HG03060 (cell line): ENCODE data around the gene GNAO1.

Experiments used
- ATAC-seq: cut with Tn5 transposase; IDR thresholded peaks from one replicate; pipeline ENCODE4 v1.9.1; 2021; ENCODE audit warnings: low read depth, moderate number of reproducible peaks; ENCODE audit not compliant: unreplicated experiment

GNAO1 gene

DNA sequence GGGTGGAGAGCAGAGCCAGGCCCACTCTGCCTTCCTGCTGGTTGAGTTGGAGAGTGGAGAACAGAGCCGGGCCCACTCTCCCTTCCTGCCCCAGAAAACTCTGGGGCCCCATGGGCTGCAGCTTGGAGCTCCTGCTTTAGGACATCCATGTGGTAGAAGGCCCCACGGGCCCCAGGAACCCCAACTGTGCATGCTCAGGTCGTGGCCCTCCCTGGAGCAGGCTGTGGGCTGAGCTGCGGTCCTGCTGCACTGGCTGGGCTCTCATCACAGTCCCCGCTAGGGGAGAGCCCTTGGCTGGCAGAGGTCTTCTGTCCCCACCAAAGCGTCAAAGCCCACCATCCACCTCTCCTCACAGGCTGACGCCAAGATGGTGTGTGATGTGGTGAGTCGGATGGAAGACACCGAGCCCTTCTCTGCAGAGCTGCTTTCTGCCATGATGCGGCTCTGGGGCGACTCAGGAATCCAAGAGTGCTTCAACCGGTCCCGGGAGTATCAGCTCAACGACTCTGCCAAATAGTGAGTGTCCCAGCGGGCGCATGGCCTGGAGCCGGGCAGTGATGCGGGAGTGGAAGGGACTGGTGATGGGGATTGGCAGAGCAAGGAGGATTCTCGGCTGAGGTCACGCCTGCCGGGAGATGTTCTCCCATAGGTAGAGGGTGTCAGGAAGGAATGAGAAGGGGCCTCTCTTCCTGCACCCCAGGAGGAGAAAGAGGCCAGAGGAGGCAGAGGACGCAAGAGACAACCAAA, 137.2 kb downstream of the GNAO1 start:
- no peak for ATAC-seq

DNA sequence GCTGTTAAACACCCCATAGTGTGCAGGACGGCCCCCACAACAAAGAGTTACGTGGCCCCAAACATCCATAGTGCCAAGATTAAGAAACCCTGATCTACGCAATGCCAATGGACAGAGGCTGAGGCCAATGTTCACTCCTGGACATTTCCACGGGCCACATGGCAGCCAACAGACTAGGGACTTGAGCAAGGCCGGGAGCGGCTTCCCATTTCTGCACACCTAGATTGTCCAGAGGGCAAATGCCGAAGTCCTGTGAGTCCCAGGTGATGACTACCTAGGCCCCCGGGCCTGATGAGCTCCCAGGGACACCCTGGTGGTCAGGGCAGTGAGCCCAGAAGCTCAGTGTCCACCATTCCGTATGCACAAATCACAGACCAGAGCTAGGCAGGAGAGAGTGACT, 138.6 kb downstream of the GNAO1 start:
- ATAC-seq = no peak

DNA sequence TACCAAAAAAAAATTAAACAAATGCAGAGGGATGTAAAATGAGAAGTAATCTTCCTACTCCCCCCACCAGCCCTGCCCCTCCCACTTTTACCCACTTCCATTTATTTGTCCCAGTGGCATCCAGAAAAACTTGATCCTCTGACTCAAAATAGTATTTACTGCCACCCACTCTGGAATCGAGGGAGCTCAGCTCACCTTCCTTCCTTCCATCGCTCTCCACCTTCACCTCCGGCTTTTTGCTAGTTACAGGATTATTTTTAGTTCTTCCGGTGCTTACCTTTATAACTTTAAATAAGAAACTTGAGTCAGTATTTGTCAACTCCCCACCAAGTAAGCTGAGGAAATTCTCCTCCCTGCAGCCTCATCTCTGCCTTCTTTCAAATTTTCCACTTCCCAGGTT, 139.2 kb downstream of the GNAO1 start:
- no peak for ATAC-seq

DNA sequence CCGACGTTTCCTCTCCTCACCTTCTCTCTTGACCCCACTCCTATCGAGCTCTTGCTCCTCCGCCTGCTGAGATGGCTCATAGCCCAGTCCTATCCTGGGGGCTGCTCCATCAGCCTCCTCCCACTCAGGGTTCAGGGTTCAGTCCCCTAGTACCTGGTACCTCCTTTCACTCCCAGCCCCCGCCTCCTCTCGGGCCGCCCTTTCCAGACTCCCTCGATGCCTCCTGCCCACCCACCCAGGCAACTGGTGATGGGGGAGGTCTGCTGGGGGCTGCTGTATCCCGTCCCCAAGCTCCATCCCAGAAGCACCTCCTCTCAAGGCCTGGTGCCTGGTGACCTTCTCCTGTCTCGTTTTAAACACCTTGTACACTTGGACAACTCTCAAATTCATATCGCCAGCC, 140.1 kb downstream of the GNAO1 start:
- ATAC-seq = no peak

DNA sequence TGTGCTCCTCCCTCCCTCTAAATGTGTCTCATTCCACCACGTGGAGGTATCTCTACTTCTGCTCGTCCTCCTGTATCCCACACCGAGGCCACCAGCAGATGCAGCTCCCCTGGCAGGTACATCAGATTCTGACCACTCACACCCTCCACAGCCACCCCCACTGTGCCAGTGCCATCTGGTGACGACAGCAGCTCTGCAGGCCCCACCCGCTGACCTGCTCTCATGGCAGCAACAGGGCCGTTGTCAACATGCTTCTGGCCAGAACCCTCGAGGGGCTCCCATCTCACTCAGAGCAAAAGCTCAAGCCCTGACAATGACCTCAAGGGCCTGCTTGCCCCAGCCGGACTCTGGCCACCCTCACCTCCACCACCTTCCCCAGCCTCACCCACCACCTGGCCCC, 140.6 kb downstream of the GNAO1 start:
- ATAC-seq = no peak

DNA sequence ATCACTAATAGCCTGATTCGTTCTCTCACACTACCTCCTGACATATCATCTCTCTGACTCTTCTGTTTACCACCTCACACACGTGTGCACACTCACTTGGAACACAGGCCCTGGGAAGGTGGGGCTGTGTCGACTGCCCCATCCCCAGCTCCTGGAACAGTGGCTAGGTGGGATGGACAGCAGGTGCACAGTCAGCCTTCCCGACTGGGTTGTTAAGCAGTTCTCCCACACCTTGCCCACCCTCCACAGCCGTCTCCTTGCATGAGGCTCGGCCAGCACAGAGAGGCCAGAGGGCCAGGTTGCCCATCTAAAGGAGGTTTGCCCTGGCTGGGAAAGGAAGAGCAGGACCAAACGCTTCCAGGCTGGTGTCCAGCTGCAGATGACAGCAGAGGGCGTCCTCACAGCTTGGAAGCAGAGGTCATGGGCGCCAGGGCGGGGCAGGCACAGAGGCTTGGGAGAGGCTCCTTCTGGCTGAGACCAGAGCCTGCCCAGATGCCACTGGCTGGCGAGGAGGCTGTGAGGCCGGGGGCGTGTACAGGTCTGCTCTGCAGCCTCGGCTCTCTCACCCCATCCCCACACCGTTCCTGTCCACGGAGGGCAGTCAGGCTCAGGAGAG, 141.3 kb downstream of the GNAO1 start:
- ATAC-seq = no peak

DNA sequence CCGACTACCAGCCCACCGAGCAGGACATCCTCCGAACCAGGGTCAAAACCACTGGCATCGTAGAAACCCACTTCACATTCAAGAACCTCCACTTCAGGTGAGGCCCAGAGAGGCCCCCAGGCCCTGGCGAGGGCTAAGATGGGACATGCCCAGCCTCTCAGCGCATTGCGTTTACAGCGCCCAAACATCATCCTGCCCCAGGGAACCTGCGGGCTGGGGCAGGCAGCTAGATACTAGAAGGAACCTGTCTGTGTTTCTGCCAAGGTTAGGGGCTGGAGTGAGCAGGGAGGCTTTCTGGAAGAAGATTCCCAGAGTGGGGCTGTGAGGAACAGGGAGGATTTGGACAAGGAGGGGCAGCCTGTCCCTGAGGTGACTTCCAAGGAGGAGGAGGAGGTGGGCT, 143.5 kb downstream of the GNAO1 start:
- no peak for ATAC-seq

DNA sequence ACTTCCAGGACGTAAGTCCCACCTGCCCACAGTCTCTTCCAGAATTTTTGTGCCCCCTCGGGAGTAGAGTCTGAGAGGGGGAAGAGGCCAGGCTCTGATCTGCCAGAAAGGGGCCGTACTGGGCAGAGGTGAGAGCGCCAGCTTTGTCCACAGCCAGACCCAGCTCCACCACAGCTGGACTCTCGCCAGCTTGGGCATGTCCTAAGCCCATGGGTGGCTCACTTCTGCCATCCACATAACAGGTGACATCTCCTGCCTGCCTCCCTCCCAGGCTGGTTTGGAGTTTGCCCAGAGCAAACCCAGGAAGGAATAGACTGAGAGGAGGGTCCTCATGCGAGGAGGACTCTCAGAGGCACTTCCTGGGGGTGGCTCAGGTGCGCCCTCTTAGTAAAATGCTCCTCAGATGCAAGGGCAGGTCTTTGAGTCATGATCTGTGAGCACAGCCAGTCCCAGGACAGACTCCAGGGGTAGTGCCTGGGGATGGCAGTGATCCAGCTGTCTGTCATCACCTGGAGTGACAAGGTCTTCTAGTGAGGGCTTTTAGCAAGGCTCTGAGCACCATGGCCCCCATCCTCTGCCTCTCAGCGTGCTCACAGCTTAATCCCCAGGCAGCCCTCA, 144.9 kb downstream of the GNAO1 start:
- no peak for ATAC-seq

DNA sequence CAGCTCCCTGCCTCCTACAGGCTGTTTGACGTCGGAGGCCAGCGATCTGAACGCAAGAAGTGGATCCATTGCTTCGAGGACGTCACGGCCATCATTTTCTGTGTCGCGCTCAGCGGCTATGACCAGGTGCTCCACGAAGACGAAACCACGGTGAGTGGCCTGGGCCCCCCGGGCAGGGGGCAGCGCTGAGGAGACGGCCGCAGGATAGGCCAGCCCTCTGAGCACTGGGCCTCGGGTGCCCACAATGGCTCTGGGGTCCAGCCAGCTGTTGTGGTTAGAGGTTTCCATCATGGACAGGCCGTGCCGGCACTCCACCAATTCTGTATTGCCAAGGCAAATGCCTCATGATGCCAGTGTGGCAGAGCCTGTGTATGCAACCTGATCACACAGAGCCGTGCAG, 145.4 kb downstream of the GNAO1 start:
- ATAC-seq = no peak

DNA sequence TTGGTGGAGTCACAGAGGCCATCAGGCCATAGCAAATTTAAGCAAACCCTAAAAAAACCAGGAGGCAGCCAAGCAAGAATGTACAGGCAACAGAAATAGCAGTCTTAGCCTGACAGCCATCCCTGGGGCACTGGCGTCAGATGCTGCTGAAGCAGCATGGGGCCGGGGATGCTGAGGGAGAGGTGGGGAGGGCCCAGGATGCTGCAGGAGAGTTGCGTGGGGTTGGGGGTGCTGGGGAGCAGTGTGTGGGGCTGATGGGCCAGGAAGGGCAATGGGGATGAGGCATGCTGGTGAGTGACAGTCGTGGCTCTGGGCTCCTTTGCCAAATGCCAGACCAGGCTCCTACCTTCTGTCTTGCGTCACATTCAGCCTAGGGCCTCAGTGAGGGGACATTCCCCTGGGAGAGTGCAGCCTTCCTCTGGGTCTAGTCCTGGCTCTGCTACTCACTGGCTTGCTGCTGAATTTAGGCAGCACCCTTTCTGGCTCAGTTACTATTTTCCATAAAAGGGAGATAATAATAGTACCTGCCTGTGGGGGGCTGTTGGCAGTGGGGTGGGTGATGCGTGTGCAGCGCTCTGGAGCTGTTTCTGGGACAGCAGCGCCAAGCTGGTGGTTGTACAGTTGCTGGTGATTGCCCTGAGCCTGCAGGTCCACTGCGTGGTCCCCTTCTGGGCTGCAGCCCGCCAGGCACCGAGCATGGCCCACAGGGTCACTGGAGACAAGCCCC, 146.0 kb downstream of the GNAO1 start:
- no peak for ATAC-seq

DNA sequence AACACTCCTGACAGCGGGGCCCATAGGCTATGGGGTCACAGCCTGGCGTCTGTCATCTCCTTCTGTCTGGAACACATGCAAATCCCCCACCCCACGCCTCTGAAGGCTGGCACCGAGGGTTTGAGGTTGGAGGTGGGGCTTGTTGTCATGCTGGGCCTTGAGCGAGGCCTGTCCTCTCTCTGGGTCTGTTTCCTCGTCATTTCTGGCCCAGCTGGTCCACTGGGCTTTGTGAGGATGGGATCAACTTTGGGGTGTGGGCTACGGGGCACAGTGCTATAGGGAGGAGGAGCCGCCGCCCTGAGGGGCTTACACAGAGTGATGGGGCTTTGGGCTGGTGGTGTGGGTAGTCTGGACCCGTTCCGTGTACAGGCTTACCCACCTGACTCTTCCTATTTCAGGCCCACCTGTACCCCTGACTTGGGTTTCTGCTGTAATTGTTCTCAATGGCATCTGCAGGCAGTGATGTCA, 146.6 kb downstream of the GNAO1 start:
- no peak for ATAC-seq

DNA sequence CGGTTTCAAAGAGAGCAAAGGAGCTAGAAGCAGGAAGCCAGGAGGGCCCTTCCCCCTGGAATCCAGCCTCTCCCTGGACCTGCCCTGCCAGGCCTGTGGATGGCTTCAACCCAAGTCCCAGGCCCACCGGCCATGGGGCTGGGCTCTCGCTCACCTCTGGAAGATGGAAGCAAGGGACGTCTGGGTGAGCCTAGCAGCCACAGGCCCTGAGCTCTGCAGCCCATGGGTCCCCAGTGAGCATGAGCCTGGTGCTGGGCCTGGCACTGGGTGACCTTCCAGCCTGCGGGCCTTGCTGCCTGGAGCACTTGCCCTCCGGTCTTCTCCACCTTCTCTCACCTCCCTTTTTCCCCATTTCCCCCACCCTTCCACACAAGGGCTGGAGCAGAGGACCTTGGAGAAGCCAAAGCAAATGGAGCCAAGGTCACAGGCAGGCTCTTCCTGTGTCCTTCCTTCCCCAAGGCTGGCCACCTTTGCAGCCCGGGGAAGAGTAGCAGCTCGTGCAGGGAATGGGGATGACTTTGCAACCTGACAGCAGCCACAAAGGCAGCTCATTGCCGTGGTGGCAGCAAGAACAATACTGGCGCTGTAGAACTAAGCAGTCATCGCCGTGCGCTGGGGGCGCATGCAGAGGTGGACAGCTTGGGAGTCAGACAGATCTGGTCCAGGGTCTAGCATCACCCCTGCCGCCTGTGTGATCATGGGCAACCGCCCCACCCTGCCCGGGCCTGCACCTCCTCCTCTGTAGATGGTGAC, 147.5 kb downstream of the GNAO1 start:
- ATAC-seq = no peak

DNA sequence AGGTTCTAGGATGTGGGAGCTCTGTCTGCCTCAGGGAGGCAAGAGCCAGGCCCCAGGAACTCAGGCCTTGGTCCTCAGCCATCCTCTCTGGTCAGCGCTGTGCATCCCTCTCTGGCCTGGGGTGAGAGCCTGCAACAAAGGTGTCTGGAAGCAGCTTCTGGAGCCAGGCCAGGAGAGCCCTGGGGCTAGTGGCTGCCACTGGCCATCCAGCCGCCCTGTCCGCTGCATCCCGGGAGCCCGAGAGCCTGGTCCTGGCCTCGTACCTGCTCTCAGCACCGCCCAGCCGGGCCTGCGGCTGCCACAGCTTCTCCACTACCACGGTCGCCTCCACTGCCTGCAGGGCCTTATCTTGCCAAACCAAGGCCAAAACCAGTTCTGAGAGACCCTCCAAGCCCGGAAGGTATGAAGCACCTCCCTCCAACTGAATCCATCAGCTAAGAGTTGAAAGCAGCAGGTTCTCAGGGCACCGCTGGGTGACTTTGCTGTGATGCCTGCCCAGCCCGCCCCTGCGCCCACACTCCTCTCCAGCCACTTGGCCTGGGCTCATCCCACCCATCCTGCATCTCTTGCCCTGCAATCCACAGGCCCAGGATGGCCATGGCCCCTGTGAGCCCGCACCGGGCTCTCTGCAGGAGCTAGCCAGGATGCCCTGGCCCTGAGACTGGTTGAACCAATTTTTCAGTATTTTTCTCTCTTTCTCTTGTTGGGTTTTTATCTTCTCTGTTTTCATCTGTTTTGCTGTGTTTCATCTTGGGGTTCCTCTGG, 148.3 kb downstream of the GNAO1 start:
- no peak for ATAC-seq

DNA sequence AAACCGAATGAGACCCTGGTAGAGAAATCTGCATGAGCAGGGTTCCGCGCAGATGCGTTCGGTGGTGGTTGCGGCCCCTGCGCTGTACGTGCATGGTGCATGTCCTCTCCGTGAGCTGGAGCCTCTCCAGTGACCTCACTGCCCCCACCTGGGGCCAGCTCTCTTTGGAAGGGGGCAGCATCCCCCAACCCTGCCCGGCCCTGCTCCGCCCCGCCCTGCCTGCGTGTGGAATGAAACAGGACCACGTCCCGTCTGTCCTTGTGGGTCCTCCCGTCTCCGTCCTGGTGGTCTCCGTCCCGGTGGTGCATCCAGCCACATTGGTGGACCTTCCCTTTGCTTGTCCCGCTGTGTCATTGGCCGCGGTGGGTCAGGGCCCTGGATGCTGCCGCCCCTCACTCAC, 149.1 kb downstream of the GNAO1 start:
- ATAC-seq = no peak

DNA sequence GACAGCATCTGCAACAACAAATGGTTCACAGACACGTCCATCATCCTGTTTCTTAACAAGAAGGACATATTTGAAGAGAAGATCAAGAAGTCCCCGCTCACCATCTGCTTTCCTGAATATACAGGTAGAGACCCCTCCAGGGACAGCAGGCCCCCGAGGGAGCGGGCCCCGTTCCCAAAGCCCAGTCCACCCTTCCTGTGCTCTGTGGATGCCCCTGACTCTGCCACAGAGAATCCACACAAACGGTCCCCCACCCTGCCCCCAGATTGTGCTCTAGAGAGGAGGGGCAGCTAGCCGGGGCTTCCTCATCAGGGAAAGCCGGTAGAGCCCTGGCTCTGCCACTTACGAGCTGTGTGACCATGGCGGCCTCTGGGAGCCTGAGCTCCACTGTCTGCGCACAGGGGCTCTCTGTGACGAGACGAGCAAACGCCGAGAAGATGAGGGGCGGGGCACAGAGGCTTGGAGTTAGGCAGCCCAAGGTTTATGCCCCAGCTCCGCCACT, 149.6 kb downstream of the GNAO1 start:
- ATAC-seq = no peak

DNA sequence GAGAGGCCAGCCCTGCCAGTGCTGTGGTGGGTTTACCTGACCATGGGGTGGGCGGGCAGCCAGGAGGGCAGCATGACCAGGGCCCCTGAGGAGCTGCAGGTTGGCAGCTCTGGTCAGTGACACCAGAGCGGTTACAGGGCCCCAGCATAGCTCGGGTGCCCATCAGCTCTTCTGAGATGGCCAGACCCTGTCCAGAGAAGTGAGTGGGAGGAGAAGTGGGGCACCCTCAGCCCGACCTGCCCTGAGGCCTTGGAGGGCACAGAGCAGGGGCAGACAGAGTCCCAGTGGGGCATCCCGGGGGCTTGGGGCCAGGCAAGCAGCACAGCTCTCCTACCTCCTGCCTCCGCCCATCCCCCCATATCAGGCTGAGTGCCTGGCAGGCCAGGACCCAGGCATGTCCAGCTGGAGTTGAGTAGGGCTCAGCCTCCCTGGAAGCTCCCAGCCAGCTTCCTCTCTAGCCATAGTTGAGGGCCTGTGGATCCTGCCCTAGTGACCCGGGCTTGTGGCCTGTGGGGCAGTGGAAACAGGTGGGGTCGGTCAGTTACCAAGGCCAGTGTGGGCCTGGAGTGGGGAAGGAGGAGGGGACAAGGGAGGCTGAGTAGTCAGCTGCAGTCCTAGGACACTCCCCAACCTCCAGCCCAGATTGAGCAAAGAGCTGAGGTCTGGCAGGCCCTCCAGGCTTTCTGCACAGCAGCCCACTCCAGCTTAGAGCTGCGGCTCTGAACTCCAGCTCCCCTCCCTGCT, 150.5 kb downstream of the GNAO1 start:
- ATAC-seq = no peak

DNA sequence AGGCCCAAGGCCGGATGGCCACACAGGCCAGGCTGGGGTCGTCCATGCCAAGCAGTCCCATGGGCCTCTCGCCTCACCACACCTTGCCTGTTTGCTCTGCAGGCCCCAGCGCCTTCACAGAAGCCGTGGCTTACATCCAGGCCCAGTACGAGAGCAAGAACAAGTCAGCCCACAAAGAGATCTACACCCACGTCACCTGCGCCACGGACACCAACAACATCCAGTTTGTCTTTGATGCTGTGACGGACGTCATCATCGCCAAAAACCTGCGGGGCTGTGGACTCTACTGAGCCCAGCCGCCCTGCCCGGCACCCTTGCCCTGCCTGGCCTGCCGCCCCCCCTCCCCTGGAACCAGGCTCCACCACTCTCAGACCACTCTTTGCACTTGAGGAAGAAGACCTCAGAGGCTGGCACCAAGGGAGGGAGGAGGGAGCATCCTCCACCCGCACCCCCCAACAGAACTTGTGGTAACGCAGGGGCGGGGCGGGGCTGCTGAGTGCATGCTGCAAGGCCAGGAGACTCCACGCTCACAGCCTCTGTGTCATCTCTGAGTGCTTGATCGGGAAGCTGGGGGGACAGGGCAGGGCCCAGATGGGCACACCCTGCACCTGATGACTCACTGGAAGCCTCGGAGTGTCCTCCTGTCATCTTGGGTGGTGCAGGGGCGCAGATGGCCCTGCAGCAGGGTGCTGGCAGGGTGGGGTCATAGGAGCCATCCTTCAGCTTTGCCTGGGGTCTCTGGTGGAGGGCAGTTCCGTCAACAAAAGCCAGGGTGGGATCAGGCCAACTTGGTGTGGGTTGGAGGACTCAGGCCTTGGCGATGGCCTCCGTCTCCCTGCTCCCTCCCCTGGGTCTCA, 152.6 kb downstream of the GNAO1 start:
- ATAC-seq = no peak
